Glutamatergic neuron (in vitro differentiated cells): ENCODE data around the gene ITPKB. TPM values are rescaled to one million over a fixed set of nuclear protein-coding genes. Genes with fewer than 3 reads are reported as not detected.

Experiments
- DNase-seq: peaks from one replicate; pipeline ENCODE4 v3.0.0; 2022
- H3K27ac Mint-ChIP-seq: one replicate; pipeline ENCODE4 v1.8.0; 2020; ENCODE audit warnings: mild to moderate bottlenecking, mixed read lengths, inconsistent platforms; ENCODE audit not compliant: unreplicated experiment
- H3K27me3 Mint-ChIP-seq: one replicate; pipeline ENCODE4 v1.8.0; 2020; ENCODE audit warnings: mild to moderate bottlenecking, moderate library complexity, mixed read lengths, inconsistent platforms; ENCODE audit not compliant: unreplicated experiment
- H3K36me3 Mint-ChIP-seq: one replicate; pipeline ENCODE4 v1.8.0; 2020; ENCODE audit warnings: mild to moderate bottlenecking, mixed read lengths, inconsistent platforms; ENCODE audit not compliant: unreplicated experiment
- H3K4me1 Mint-ChIP-seq: one replicate; pipeline ENCODE4 v1.8.0; 2020; ENCODE audit warnings: mild to moderate bottlenecking, low read depth, mixed read lengths, inconsistent platforms; ENCODE audit not compliant: unreplicated experiment
- H3K4me3 Mint-ChIP-seq: one replicate; pipeline ENCODE4 v1.8.0; 2020; ENCODE audit warnings: mild to moderate bottlenecking, mixed read lengths, inconsistent platforms; ENCODE audit not compliant: unreplicated experiment
- H3K9me3 Mint-ChIP-seq: one replicate; pipeline ENCODE4 v1.8.0; 2020; ENCODE audit warnings: mild to moderate bottlenecking, moderate library complexity, mixed read lengths, inconsistent platforms; ENCODE audit not compliant: unreplicated experiment
- CTCF ChIP-seq: fragments of 200-600 bp; sonication (generic); IDR thresholded peaks from one replicate; pipeline ENCODE4 v1.5.0; 2021; ENCODE audit not compliant: partially characterized antibody, unreplicated experiment
- total RNA-seq: library from RNA; stranded (reverse); fragmentation: NEBNext Ultra II Directional; extraction: Animal tissue kit (Norgen Biotek cat#: 25700); gene quantifications from one replicate; pipeline ENCODE4 v1.2.1, GENCODE V29; 2021; ENCODE audit not compliant: unreplicated experiment

The ITPKB gene
- total RNA-seq, 1 donor from 2014 or later = 0.34 TPM

GRCh38 chr1:226677027-226678020 lies 61.8 kb downstream of the ITPKB start:
- no peaks in the 10 kb centered on the region for H3K36me3 Mint-ChIP-seq
- no peak overlapping the region for H3K4me3 Mint-ChIP-seq
- no peak overlapping the region for H3K27ac Mint-ChIP-seq

GRCh38 chr1:226676381-226676780 lies 62.7 kb downstream of the ITPKB start:
- peaks cover 3% of the 10 kb centered on the region for H3K9me3 Mint-ChIP-seq
- H3K4me1 Mint-ChIP-seq = peaks cover 18% of the 10 kb centered on the region
- H3K27ac Mint-ChIP-seq = no peak overlapping the region
- H3K4me3 Mint-ChIP-seq = no peak overlapping the region
- H3K36me3 Mint-ChIP-seq = no peaks in the 10 kb centered on the region
- DNase-seq = no peak
- H3K27me3 Mint-ChIP-seq = peaks cover 10% of the 10 kb centered on the region
- TF ChIP-seq CTCF = no peak

More at GRCh38 chr1:226677027-226678020, 61.8 kb downstream of the ITPKB start:
- no peak for DNase-seq
- Mint-ChIP-seq H3K9me3 (peaks cover 3% of the 10 kb centered on the region), H3K4me1 (peaks cover 18% of the 10 kb centered on the region), H3K27me3 (peaks cover 10% of the 10 kb centered on the region)
- no peak for TF ChIP-seq CTCF

GRCh38 chr1:226675715-226676357 lies 63.2 kb downstream of the ITPKB start:
- Mint-ChIP-seq H3K27me3 (peaks cover 9% of the 10 kb centered on the region), H3K4me1 (peaks cover 14% of the 10 kb centered on the region), H3K36me3 (no peaks in the 10 kb centered on the region), H3K4me3 (peak overlapping the region; percentile 15), H3K27ac (no peak overlapping the region), H3K9me3 (peaks cover 3% of the 10 kb centered on the region)
- DNase-seq = no peak
- no peak for TF ChIP-seq CTCF

GRCh38 chr1:226674892-226675714 lies 64.0 kb downstream of the ITPKB start:
- Mint-ChIP-seq H3K27me3 (peaks cover 9% of the 10 kb centered on the region), H3K4me3 (peak overlapping the region; percentile 15), H3K27ac (no peak overlapping the region), H3K4me1 (peaks cover 11% of the 10 kb centered on the region), H3K9me3 (peaks cover 3% of the 10 kb centered on the region), H3K36me3 (no peaks in the 10 kb centered on the region)
- DNase-seq = no peak
- TF ChIP-seq CTCF = no peak
